Stimulated activated naive B cell treated with anti-CD40 and anti-IgM and Interleukin-4, amounts not matched to agents 10 μg/mL and 1 μg/mL and 100 μg/mL, for 72 hours (primary cell): ENCODE measurements around the gene GLRA2.

Experiments
- ATAC-seq, 2 donors: fragments of 150-1000 bp; cut with Tn5 transposase; replicated peaks; 2 replicates each; pipeline ENCODE4 v1.10.0; 2021; ENCODE audit warnings: moderate library complexity in 1 of 2
- DNase-seq: peaks from one replicate; pipeline ENCODE4 v3.0.0; 2021
- H3K27ac Mint-ChIP-seq: one replicate; pipeline ENCODE4 v1.8.0; 2022; ENCODE audit warnings: mild to moderate bottlenecking, mixed read lengths
- H3K27me3 Mint-ChIP-seq, 2 donors: one replicate each; pipeline ENCODE4 v1.8.0; 2022; ENCODE audit warnings: mixed read lengths in 2 of 2
- H3K36me3 Mint-ChIP-seq, 2 donors: one replicate each; pipeline ENCODE4 v1.8.0; 2022; ENCODE audit warnings: mixed read lengths in 2 of 2, mild to moderate bottlenecking in 1 of 2
- H3K4me1 Mint-ChIP-seq, 2 donors: one replicate each; pipeline ENCODE4 v1.8.0; 2022; ENCODE audit warnings: mixed read lengths in 2 of 2, mild to moderate bottlenecking in 1 of 2
- H3K4me3 Mint-ChIP-seq, 2 donors: one replicate each; pipeline ENCODE4 v1.8.0; 2022; ENCODE audit warnings: mild to moderate bottlenecking in 2 of 2, mixed read lengths in 2 of 2, moderate library complexity in 1 of 2
- H3K9me3 Mint-ChIP-seq, 2 donors: one replicate each; pipeline ENCODE4 v1.8.0; 2022; ENCODE audit warnings: mixed read lengths in 2 of 2, mild to moderate bottlenecking in 1 of 2

GLRA2 gene

GRCh38 chrX:14698790-14699189 lies 169.5 kb downstream of the GLRA2 start:
- H3K4me1 Mint-ChIP-seq: no peaks in the 10 kb centered on the region
- H3K4me3 Mint-ChIP-seq: no peak overlapping the region
- no peaks in the 10 kb centered on the region for H3K36me3 Mint-ChIP-seq
- DNase-seq (no peak), ATAC-seq (no peak)
- no peak overlapping the region for H3K27ac Mint-ChIP-seq
- no peaks in the 10 kb centered on the region for H3K9me3 Mint-ChIP-seq
- peaks cover 0 to 4% of the 10 kb centered on the region in 2 donors for H3K27me3 Mint-ChIP-seq

GRCh38 chrX:14700982-14701381 lies 171.6 kb downstream of the GLRA2 start:
- Mint-ChIP-seq H3K36me3 (no peaks in the 10 kb centered on the region), H3K4me3 (no peak overlapping the region), H3K27ac (no peak overlapping the region), H3K4me1 (no peaks in the 10 kb centered on the region), H3K9me3 (no peaks in the 10 kb centered on the region), H3K27me3 (no peaks in the 10 kb centered on the region)
- DNase-seq (no peak), ATAC-seq (no peak)

GRCh38 chrX:14702145-14702544 lies 172.8 kb downstream of the GLRA2 start:
- ATAC-seq (no peak), DNase-seq (no peak)
- no peaks in the 10 kb centered on the region for H3K27me3 Mint-ChIP-seq
- no peak overlapping the region for H3K27ac Mint-ChIP-seq
- H3K36me3 Mint-ChIP-seq: no peaks in the 10 kb centered on the region
- H3K9me3 Mint-ChIP-seq: no peaks in the 10 kb centered on the region
- no peak overlapping the region for H3K4me3 Mint-ChIP-seq
- H3K4me1 Mint-ChIP-seq: no peaks in the 10 kb centered on the region

- Mint-ChIP-seq H3K4me3 (no peak overlapping the region), H3K9me3 (no peaks in the 10 kb centered on the region), H3K27me3 (no peaks in the 10 kb centered on the region), H3K36me3 (no peaks in the 10 kb centered on the region), H3K4me1 (no peaks in the 10 kb centered on the region), H3K27ac (no peak overlapping the region)
- no peak for ATAC-seq
- DNase-seq: no peak
Measured at GRCh38 chrX:14712096-14712495, 182.8 kb downstream of the GLRA2 start.

- DNase-seq: no peak
- no peak for ATAC-seq
- Mint-ChIP-seq H3K36me3 (no peaks in the 10 kb centered on the region), H3K4me1 (no peaks in the 10 kb centered on the region), H3K27me3 (no peaks in the 10 kb centered on the region), H3K9me3 (no peaks in the 10 kb centered on the region), H3K4me3 (no peak overlapping the region), H3K27ac (no peak overlapping the region)
Measured at GRCh38 chrX:14717949-14718348, 188.6 kb downstream of the GLRA2 start.

- Mint-ChIP-seq H3K4me3 (no peak overlapping the region), H3K27ac (no peak overlapping the region), H3K9me3 (no peaks in the 10 kb centered on the region), H3K36me3 (no peaks in the 10 kb centered on the region), H3K4me1 (no peaks in the 10 kb centered on the region), H3K27me3 (no peaks in the 10 kb centered on the region)
- no peak for ATAC-seq
- no peak for DNase-seq
Measured at GRCh38 chrX:14718403-14718802, 189.1 kb downstream of the GLRA2 start.

- DNase-seq (no peak), ATAC-seq (no peak)
- Mint-ChIP-seq H3K4me3 (no peak overlapping the region), H3K4me1 (no peaks in the 10 kb centered on the region), H3K27ac (no peak overlapping the region), H3K36me3 (no peaks in the 10 kb centered on the region), H3K9me3 (no peaks in the 10 kb centered on the region), H3K27me3 (no peaks in the 10 kb centered on the region)
Measured at GRCh38 chrX:14729058-14729457, 199.7 kb downstream of the GLRA2 start.

GRCh38 chrX:14738643-14739042 lies 209.3 kb downstream of the GLRA2 start:
- Mint-ChIP-seq H3K27me3 (peaks cover 0 to 3% of the 10 kb centered on the region in 2 donors), H3K9me3 (peaks cover 0 to 4% of the 10 kb centered on the region in 2 donors), H3K4me1 (no peaks in the 10 kb centered on the region), H3K4me3 (no peak overlapping the region), H3K36me3 (no peaks in the 10 kb centered on the region), H3K27ac (no peak overlapping the region)
- no peak for DNase-seq
- no peak for ATAC-seq

GRCh38 chrX:14753441-14753840 lies 224.1 kb downstream of the GLRA2 start:
- no peaks in the 10 kb centered on the region for H3K36me3 Mint-ChIP-seq
- DNase-seq: no peak
- H3K27me3 Mint-ChIP-seq: no peaks in the 10 kb centered on the region
- peaks cover 0 to 3% of the 10 kb centered on the region in 2 donors for H3K9me3 Mint-ChIP-seq
- H3K4me3 Mint-ChIP-seq: no peak overlapping the region
- no peak for ATAC-seq
- H3K27ac Mint-ChIP-seq: no peak overlapping the region
- no peaks in the 10 kb centered on the region for H3K4me1 Mint-ChIP-seq

GRCh38 chrX:14758029-14758491 lies 228.7 kb downstream of the GLRA2 start:
- Mint-ChIP-seq H3K36me3 (peaks cover 0 to 1% of the 10 kb centered on the region in 2 donors), H3K27me3 (no peaks in the 10 kb centered on the region), H3K4me3 (no peak overlapping the region), H3K27ac (no peak overlapping the region), H3K4me1 (no peaks in the 10 kb centered on the region), H3K9me3 (peaks cover 1 to 12% of the 10 kb centered on the region in 2 donors)
- ATAC-seq (no peak), DNase-seq (no peak)

- Mint-ChIP-seq H3K27ac (no peak overlapping the region), H3K36me3 (peaks cover 0 to 12% of the 10 kb centered on the region in 2 donors), H3K27me3 (no peaks in the 10 kb centered on the region), H3K4me3 (no peak overlapping the region), H3K9me3 (peaks cover 6 to 10% of the 10 kb centered on the region in 2 donors), H3K4me1 (no peaks in the 10 kb centered on the region)
- DNase-seq (no peak), ATAC-seq (no peak)
Measured at GRCh38 chrX:14775416-14775815, 246.1 kb downstream of the GLRA2 start.

GRCh38 chrX:14776901-14777300 lies 247.6 kb downstream of the GLRA2 start:
- Mint-ChIP-seq H3K4me1 (no peaks in the 10 kb centered on the region), H3K27me3 (no peaks in the 10 kb centered on the region), H3K27ac (no peak overlapping the region), H3K4me3 (no peak overlapping the region), H3K9me3 (no peaks in the 10 kb centered on the region), H3K36me3 (peaks cover 0 to 7% of the 10 kb centered on the region in 2 donors)
- DNase-seq: no peak
- no peak for ATAC-seq

GRCh38 chrX:14777525-14777924 lies 248.2 kb downstream of the GLRA2 start:
- Mint-ChIP-seq H3K36me3 (peaks cover 0 to 7% of the 10 kb centered on the region in 2 donors), H3K4me1 (no peaks in the 10 kb centered on the region), H3K9me3 (no peaks in the 10 kb centered on the region), H3K4me3 (no peak overlapping the region), H3K27ac (no peak overlapping the region), H3K27me3 (no peaks in the 10 kb centered on the region)
- ATAC-seq (no peak), DNase-seq (no peak)

GRCh38 chrX:14779580-14779979 lies 250.2 kb downstream of the GLRA2 start:
- Mint-ChIP-seq H3K4me1 (no peaks in the 10 kb centered on the region), H3K27ac (no peak overlapping the region), H3K36me3 (peaks cover 1 to 12% of the 10 kb centered on the region in 2 donors), H3K27me3 (no peaks in the 10 kb centered on the region), H3K4me3 (no peak overlapping the region), H3K9me3 (no peaks in the 10 kb centered on the region)
- ATAC-seq (no peak), DNase-seq (no peak)
